PC-9 (cell line): ENCODE measurements around the gene MMP21.

Source experiments
- CTCF ChIP-seq: fragments of 200-600 bp; sonication (generic); conservative IDR thresholded peaks from 2 replicates; pipeline ENCODE4 v1.6.1; 2017; ENCODE audit warnings: mixed run types, antibody characterized with exemption, mild to moderate bottlenecking, moderate library complexity
- EZH2 ChIP-seq: fragments of 200-600 bp; sonication (generic); IDR thresholded peaks from 2 replicates; pipeline ENCODE4 v1.8.0; 2017; ENCODE audit warnings: antibody characterized with exemption, low read depth

GRCh38 chr10:125768219-125768855 lies 7.3 kb downstream of the MMP21 start:
- TF ChIP-seq CTCF (no peak), EZH2 (no peak)
